Smooth muscle cell of the brain vasculature (primary cell): ENCODE data around the gene CLCNKA.
"Not testable (repeated sequence)": the region's sequence is repeated elsewhere in the genome, so short reads cannot be mapped to it uniquely, and the experiment has no call there.

Experiments
- DNase-seq: peaks from one replicate; pipeline ENCODE4 v3.0.0-alpha.2; 2012; ENCODE audit warnings: low read depth, low spot score

CLCNKA gene

GRCh38 chr1:15997637-15998280 is 24.1 kb upstream of the CLCNKA start:
- DNase-seq, result no peak

DNA sequence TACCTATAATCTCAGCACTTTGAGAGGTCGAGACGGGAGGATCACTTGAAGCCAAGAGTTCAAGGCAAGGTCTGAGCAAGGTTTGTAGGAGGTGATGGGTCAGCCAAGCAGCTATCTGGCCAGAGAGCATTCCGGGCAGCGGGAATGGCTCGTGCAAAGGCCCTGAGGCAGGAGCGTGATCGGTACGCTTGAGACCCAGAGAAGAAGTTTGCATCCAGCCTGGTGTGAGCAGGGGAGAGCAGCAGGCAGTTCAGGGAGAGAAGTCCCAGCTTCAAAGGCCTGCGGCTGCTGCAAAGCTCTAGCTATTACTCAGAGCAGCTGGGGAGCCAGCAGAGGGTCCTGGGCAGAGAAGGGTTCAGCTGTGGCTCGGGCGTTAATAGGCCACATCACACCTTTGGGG is 22.9 kb upstream of the CLCNKA start:
- DNase-seq, result no peak

- DNase-seq, result not testable (repeated sequence)
Observed at GRCh38 chr1:16001274-16001673, 20.6 kb upstream of the CLCNKA start.

DNA sequence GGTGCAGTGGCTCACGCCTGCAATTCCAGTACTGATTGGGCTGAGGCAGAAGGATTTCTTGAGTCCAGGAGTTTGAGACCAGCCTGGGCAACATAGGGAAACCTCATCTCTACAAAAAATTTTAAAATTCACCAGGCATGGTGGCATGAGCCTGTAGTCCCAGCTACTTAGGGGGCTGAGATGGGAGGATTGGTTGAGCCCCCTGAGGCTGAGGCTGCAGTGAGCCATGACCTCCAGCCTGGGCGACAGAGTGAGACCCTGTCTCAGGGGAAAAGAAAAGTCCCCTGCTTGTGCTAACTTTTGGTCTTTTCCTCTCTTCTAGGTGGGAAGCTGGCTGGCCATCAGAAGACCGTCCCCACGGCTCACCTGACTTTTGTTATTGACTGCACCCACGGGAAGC is 16.2 kb upstream of the CLCNKA start:
- no peak for DNase-seq

DNA sequence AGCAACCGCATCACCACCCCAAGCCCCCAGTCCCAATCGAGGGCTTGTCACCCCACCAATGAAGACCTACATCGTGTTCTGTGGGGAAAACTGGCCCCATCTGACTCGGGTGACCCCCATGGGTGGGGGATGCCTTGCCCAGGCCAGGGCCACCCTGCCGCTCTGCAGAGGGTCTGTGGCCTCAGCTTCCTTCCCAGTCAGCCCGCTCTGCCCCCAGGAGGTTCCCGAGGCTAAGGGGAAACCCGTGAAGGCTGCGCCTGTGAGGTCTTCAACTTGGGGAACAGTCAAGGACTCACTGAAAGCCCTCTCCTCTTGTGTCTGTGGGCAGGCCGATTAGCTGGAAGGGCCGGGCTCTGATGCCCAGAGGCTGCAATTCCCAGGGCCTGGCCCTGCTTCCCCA is 15.8 kb upstream of the CLCNKA start:
- DNase-seq, result no peak

GRCh38 chr1:16006552-16007485 is 15.0 kb upstream of the CLCNKA start:
- no peak for DNase-seq

GRCh38 chr1:16007671-16008341 is 14.0 kb upstream of the CLCNKA start:
- no peak for DNase-seq

GRCh38 chr1:16009030-16009460 is 12.8 kb upstream of the CLCNKA start:
- peak; percentile 32 for DNase-seq

GRCh38 chr1:16009678-16010077 is 12.2 kb upstream of the CLCNKA start:
- DNase-seq, result no peak

- DNase-seq, result no peak
Observed at GRCh38 chr1:16010837-16011236, 11.0 kb upstream of the CLCNKA start.

GRCh38 chr1:16011936-16012589 is 9.8 kb upstream of the CLCNKA start:
- DNase-seq, result no peak

DNA sequence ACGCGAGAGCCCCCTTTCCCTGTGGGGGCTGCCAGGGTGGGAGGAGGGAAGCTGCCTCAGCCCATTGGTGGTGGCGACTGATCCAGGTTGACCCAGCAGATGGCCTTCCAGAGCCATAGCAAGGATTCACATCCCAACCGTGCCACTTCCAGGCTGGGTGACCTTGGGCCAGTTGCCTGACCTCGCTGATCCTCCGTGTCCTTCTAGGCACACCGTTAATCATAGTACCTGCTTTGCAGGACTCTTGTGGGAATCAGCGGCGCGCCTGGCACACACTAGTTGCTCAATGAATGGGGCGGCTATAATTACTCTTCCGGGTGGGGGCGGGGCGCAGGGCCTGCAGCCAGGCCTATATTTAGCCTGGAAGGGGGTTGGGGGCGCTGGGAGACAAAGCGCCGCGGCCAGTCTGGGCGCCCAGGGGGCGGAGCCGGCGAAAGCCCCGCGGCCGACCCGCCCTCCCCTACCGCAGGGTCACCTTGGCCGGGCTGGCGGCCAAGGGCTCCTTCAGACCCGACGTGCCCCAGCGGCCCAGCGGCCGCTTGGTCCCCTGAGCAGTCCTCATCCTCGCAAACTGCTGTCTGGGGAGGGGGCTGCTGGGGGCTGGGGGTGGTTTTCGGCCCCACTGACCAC is 9.1 kb upstream of the CLCNKA start:
- DNase-seq, result no peak

DNA sequence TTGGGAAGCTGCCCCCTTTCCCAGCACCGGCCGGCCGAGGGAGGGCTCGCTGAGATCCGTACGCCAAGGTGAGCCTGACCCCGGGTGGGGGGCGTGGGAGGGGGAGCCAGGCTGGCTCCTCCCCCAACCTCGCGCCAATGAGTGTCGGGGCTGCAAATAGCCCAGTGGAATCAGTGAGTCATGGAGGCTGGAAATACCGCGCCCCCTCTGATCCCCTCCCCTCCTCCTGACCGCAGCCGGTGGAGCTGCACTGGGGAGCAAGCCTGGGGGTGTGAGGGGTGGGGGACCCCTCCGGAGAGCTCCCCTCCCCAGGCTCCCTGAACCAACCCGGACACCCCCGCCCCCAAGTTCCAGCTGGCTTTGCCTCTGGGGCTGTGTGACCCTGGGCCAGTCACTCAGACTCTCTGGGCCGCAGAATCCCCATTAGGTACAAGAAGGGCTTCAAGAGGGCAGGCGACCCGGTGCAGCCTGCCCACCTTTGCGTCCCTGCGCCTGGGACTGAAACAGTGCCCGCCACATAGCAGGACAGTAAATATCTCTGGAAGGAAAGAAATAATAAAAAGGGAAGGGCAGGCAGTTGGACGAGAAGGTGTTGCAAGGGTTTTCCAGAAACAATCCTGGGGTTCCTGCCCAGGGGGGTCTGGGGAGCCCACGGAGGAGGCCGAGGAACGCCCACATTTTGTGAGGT is 8.5 kb upstream of the CLCNKA start:
- no peak for DNase-seq

GRCh38 chr1:16013908-16014258 is 8.0 kb upstream of the CLCNKA start:
- no peak for DNase-seq

DNA sequence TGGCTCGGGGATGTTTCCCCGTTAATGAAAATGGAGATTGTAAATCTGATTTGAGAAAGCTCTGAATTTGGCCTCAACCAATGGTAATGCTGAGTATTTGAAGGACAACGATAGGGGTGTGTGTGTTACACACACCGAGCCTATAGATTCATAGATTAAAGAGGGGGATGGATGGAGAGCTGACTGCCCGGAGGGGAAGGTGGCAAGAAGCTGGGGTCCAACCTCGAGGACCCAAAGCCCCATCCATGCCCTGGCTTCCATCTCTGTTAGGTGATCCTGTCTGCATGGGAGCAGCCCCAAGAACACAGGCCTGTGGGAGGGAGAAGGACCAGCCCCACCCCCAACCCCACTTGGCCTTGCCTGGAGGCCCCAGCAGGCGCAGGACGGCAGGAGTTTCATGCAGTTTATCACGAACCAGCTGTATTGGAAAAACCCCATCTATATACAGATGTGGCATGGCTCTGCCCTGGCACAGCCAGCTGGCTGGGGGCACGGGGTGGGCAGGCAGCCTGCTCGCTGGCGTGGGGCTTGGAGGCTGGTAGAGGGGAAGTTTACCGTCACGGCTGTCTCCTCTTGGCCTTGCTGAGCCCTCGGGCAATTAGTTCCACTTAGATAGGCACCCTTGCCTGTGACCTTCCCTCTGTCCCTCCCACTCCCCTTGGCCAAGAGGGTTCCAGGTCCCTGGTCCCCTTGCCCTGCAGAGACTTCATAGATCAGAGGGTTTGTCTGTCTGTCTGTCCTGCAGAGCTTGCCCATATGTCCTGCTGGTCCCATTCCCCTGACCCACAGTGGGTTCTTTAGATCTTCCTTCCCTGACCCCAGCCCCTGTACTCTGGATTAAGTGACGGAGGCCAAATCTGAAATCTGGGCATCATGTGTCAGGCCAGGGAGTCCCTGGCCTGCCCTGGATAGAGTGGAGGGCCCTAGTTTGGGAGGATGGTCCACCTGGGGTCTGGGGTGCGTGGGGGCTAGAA is 7.0 kb upstream of the CLCNKA start:
- no peak for DNase-seq

GRCh38 chr1:16015491-16015890 is 6.3 kb upstream of the CLCNKA start:
- no peak for DNase-seq

DNA sequence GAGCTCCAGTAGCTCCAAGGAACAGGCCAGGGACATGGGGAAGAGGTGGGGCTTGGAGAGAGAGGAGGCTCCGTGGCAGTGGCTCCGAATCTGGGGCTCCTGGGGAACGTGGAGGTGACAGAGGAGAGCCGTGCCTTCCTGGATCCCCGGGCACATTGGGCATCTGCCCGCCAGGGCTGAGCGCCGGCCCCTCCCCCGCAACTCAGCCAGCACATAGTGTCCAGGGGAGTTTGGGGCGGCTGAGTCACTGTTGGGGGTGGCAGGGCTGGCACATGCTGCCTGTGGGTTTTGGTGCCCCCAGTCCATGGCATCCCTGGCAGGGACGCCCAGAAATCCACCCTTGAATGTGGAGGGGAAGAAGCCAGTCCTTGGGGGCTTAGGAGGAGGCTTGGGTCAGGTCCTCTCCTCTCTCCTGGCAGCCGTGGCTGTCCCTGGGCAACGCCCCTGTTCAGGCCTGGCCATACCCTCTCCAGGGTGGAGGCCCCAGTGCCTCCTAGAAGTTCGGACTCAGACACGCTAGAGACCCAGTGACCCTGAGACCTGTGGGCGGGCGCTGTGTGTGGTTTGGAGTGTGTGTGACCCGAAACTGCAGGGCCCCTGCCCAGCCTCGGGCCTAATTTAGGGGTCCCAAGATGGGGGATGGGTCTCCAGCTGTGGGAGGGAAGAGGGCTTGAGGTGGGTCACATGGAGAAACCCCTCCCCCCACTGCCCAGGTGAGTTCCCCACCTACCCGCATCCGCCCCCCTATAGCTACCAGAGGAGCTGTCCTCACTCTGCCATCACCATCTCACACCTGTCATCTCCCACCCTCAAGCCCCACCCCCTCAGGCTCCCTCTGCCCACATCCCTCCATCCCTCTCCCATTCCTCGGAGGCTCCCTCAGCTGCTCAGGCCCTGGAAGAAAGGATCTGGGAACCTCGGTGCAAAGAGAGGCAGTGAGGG is 5.6 kb upstream of the CLCNKA start:
- no peak for DNase-seq

- DNase-seq, result no peak
Observed at GRCh38 chr1:16017076-16017460, 4.8 kb upstream of the CLCNKA start.
